Left renal cortex interstitium (tissue), 4 donors: ENCODE results near the gene RAB11A. TPM values are rescaled to one million over a fixed set of nuclear protein-coding genes. Genes with fewer than 3 reads are reported as not detected.
A peak's percentile ranks its signal among the peaks of the same experiment; 100 is the strongest.

Experiments
- DNase-seq, 4 donors: peaks; one replicate each; pipeline ENCODE4 v3.0.0-alpha.2; 2013; ENCODE audit warnings: low read depth in 4 of 4, low spot score in 2 of 4, missing footprints in 1 of 4
- polyA plus RNA-seq, 4 donors: library from polyadenylated mRNA; unstranded; fragments of 120-200 nt; gene quantifications; one replicate each; pipeline ENCODE4 v1.2.1, GENCODE V29; 2013; ENCODE audit not compliant: insufficient read length in 4 of 4

Gene RAB11A
- polyA plus RNA-seq, 4 donors, result 229 to 315 (median 257) TPM

DNA sequence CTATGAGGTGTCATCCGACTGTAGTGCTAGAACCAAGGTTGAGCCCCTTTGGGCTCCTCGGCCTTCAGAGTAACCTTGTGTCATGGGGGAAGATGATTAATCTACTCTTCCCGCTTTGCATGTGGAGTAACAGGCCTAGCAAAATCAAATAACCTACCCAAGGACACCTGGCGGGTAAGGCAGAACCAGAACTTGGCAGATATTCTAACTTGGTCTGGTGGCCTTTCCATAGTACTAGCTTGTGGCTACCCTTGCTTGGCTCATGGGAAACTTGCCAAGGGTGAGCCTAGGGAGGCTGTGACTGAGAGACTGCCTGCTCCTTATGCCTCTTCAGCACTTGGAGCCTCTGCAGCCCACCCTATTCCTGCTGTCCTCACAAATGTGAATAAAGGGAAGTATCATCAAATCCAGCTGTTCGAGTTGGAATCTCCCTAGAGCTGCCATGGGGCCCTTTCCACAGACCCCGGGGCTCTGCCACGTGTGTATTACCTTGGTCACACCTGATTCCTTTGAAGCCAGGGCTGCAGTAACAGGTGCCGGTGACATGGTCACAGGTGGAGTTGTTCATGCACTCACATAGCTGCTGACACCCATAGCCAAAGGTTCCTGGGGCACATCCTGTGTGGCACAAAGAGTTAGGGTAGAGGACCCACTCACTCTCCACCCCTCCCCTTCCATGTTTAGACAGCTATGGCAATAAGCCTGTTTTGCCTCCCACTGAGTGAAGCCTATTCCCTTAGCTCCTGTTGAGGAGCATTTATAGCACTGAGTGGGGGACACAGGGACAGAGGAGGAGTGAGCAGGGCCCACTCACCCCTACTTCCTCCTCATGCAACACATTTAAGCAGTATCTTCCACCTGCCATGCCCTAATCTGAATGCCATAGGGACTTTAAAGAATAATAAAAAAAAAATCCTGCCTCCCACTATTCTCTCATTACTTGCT is 46.0 kb downstream of the RAB11A start:
- no peak for DNase-seq

DNA sequence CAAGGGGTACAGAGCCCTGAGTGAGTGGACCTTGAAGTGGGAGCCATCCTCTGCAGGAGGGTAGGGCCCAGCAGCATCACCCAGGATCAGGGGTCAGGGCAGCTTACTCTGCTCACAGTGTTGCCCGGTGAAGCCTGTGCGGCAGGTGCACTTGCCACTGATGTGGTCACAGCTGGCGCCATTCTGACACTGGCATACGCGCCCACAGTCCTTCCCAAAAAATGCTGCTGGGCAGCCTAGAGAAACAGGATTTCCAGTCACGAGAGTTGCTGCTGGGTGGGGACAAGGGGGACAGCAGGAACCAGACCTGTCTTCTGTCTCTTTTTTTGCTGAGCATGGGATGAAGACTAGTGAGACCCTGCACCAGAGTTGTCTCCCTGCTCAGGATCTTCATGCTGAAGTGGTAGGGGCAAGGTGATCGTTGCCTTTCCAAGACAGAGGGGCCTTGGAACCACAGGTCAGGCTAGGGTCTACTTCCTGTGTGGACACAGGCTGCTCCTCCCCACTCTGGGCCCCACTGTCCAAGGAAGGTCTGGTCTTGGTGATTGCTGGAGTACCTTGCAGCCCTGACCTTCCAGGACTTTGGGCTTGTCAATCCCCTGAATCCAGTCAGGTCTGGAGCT is 46.9 kb downstream of the RAB11A start:
- DNase-seq, result no peak

DNA sequence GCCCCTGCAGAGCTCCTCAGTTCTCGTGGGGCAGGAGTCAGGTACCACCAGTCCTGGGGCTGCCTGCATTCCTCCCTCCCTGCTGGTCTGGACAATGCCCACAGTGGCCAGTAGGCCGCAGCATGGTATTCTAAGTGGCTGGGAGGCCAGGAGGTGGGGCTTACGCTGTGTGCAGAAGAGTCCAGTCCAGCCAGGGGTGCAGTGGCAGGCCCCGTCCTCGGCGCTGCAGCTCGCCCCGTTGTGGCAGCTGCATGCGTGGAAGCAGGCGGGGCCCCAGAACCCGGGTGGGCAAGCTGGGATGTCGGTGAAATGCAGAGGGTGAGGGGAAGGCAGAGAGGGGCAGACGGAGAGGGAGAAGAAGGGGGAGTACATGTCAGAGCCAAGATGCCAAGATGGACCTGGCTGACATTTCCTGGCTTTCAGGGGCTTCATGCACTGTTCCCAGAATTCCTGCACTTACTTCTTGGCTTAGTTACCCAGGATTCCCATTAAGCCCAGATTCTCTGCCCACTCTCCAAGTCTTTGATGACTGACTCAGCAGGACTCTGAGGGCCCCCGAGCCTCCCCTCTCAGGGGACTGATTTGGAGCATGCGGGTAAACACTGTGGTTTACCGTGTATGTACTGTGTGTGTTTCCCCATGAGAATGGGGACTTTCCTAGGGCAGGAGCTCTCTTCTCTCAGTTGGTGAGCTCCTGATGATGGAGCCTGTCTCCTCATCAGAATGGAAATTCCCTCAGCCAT is 47.5 kb downstream of the RAB11A start:
- DNase-seq, result peak; percentile 15 to 49 (median 34)

DNA sequence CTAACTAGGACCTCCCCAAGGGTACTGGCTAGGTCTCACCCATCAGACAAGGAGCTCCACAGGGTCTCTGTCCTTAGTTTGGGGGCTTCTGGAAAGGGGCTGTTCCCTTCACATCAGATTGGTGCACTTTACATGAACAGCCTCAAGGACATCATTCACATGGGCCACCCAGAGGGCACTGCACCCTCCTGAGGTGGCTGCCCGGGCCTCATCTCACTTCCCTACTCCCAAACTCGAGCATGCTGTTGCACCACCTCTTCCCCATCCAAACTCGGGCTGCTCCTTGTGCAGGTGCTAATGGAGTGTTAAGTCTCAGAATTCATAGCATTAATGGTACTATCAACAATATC is 48.1 kb downstream of the RAB11A start:
- no peak for DNase-seq

DNA sequence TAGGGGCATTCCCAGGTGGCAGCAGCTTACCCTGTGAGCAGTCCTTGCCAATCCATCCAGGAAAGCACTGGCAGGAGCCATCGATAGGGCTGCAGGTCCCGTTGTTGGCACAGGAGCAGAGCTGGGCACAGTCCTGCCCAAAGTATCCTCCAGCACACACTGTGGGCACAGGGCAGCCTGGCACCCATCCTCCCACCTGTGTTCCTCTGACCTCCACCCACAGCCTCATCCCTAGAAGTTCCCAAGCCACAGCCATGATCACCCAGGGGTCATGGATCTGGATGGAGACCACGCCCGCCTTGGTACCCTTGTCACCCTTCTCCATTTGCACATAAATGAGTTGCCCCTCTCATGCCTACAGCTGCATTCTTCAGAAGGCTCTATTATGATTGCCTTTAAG is 48.6 kb downstream of the RAB11A start:
- no peak for DNase-seq

DNA sequence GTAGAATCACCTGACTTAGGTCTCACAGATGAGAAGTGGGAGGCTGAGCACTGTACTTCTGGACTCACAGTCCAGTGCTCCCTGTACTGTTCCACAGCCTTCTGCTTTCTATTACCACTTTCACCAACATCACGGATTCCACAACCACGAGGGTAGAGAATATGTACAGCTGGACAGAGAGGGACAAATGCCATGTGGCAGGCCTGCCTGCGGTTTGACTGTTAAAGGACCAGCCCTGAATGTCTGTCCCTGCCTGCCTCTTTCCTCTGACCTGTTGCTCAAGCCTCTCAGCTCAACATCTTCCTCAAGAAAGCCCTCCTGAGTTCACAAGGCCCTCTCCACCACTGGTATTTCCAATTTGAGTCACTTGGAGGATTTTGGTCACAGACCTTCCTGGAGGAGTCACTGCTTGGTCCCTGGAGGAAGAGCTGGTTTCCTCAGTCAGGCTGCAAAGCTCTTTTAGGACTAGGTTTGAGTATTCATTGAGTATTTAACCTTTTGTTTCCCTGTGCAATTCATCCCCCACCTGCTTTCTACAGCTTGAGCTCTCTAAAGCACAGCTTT is 49.1 kb downstream of the RAB11A start:
- no peak for DNase-seq

DNA sequence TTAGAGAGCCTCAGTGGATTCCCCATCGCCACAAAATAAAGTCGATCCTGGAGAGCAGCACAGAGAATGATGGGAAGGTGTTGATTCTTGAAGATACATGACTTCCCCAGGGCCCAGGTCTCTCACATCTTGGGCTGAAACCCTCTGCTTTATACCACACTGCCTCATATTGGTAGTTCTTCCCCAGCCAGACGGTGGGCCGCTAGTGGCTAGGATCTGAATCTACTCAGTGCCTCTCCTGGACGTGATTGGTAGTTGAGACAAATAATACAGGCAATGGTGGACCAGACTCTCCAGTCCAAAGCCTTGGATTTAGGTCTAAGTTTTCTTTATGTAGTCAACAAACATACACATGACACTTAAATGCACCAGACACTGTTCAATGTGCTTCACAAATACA is 49.7 kb downstream of the RAB11A start:
- no peak for DNase-seq

DNA sequence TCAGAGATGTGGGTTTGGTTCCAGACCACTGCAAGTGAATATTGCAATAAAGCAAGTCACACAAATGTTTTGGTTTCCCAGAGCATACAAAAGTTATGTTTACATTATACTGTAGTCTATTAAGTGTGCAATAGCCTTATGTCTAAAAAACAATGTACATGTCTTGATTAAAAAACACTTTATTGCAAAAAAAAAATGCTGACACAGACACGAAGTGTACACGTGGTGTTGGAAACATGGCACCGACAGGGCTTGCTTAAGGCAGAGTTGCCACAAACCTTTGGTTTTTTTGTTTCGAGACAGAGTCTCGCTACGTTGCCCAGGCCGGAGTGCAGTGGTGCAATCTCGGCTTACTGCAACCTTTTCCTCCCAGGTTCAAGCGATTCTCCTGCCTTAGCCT is 50.1 kb downstream of the RAB11A start:
- DNase-seq, result no peak

DNA sequence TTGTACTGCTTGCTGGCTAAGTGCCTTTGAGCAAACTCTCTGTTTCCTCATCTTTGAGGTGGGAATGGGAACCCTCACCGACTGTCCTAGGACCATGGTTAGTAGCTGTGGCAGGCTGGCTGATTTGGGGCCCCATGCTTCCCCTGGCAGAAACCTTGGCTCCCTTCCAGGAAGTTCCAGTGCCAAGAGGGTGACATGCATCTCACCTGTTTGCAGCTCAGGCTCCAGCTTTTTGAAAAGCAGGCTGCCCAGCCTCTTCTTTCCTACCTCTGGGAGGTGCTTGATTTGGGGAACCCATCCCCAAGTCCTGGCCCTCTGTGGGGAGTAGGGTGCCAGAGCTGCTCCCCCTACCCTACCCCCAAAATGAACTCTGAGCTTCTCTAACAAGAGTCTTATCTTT is 50.8 kb downstream of the RAB11A start:
- no peak for DNase-seq

DNA sequence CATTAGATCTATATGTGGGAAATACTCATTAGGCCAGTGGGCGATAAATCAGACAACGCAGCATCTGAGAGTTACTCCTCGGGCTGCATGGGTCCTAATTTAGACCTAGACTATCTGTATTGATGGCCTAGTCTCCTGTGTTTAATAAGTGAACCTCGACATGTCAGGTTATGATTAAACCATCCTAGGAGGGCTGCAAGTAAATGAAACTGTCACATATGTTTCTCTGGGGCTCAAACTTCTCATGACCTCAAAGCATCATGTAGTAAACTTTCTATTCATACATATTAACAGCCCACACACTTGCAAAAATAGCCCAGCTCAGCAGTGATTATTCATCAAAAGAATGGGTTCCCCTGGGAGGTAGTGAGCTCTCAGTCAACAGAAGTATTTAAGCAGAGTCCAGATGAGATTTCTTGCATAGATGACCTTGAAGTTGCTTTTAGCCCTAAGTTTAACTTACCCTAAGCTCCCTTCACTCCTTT is 51.6 kb downstream of the RAB11A start:
- DNase-seq, result no peak

DNA sequence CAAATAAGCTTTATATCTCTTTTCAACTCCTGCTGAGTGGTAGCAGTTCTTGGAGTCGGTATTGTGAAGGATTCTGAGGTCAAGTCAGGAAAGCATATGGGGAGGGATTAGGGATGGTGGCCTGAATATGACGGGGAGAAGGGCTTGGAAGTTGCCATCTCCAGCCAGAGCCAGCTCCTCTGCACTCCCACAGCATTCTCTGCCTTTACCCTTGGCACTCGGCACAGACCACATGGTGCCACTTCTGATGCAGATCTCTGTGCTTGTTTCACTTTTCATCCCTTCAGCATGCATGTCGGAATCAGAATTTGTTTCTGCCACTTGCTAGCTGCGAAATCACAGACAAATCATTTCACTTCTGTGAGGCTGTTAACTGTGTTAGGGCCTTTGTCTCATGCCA is 52.5 kb downstream of the RAB11A start:
- DNase-seq, result no peak

DNA sequence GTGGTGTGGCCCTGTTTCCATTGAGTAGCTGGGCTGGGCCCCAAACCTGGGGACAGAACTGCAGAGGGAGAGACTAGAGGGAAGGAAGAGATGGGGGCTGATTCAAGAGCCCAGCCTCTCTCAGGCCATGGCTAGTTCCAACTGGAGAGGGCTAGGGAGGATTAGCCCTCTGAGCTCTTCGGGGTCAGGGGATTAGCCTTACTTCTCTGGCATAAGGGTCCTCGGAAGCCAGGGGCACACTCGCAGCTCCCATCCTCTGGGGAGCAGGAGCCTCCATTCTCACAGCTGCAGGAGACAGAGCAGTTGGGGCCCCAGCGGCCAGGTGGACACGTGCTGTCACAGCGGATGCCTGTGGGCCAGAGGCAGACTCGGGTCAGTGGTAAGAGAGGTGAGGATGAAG is 53.3 kb downstream of the RAB11A start:
- DNase-seq, result no peak

DNA sequence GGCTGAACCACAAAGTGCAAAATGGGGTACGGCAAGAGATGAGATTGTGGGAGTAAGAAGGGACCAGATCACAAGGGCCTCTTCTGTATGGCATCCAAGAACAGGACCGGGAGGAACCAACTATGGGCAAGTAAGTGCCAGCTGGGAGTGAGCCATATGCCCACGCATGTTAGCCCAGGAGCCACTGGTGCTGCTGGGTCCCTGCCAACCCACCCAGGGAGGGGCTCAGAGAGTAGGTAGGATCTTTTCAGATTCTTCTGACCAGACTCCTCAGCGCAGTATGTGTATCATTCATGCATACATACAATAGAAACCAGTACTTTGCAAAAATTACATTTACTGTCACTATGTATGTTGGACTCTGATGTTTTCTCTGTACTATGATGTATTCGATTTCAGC is 54.0 kb downstream of the RAB11A start:
- no peak for DNase-seq

DNA sequence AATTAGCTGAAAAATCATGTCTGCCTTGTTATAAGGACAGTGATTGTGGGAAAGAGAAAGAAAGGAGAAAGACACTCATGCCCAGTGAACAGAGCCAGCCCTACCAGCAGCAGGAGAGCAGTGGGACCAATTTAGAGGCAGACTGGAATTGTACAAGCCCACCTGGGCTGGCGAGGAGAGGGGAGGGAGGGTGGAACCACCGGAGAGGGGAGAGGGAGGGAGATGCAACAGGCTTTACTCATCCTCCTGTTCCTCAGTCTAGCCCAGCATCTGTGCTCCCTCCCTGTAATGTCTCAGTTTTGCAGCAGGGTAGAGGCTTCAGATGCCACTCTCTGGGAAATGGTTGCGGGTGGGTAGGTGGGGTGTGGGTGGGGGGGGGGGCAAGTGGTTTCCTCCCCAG is 54.7 kb downstream of the RAB11A start:
- no peak for DNase-seq

DNA sequence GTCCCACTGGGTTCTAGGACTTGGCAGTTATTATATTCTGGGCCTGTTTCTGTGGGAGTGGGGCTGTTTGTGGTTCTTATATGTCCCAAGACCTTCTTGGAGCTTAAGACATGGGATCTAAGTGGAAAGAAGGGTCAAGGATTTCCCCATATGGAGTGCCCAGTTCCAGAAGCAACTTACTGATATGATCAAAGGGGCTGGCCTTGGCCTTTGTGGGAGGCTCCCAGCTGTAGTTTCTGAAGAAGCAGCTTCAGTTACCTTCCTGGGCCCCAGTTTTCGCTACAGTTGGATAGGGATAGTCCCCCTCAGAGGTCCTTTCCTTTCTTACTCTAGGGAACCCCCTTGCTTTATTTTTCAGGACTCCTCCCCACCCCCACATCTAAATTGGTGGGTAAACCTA is 56.0 kb downstream of the RAB11A start:
- DNase-seq, result no peak

DNA sequence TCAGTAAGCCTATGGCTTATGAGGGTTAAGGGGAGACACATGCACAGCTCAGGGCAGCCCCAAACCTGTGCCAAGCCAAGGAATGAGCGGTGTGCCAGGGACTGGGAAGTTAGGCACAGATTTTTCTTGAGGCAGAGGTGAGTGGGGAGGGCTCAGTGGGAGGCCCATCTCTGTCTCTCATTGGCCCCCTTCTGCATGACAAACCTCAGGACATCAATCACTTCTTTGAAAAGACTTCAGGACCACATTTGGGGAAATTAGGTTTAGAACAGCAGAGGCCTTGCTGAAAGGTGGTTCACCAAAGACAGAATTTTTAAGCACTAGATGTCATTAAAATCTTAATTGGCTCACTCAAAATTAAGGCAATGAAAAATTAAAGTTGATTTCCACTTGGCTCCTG is 57.2 kb downstream of the RAB11A start:
- DNase-seq, result no peak

DNA sequence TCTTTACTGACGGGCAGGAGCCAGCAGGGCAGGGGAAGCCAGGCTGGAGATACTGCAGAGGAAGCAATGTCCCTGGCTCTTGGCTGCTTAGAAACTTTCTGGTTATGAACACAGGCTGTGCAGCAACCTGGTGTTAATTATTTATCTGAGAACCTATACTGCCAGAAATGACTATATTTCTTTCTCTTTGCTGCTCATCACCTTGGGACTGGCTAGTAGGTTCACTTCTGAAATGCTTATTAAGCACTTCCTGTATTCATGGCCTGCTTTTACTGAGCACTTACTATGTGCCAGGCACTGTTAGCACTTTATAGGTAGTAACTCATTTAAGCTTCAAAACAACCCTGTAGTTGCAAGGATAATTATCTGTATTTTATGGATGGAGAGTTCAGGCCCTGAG is 57.6 kb downstream of the RAB11A start:
- DNase-seq, result no peak

DNA sequence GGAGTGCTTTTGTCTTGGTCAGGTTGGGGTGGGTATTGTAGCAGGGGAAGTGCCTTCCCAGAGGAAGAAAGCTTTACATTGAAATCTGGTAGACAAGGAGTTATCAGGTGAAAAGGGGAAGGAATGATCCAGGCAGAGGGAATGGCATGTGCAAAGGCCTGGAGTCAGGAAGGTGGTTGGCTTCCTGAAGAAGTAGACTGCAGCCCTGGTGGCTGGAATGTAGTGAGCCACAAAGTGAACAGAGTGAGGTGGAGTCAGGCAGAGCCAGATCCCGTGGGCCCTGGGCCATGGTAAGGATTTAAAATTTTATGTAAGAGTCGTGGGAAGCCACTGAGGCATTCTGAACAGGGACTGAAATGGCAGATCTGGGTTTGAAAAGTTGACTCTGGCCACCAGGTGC is 58.3 kb downstream of the RAB11A start:
- no peak for DNase-seq

DNA sequence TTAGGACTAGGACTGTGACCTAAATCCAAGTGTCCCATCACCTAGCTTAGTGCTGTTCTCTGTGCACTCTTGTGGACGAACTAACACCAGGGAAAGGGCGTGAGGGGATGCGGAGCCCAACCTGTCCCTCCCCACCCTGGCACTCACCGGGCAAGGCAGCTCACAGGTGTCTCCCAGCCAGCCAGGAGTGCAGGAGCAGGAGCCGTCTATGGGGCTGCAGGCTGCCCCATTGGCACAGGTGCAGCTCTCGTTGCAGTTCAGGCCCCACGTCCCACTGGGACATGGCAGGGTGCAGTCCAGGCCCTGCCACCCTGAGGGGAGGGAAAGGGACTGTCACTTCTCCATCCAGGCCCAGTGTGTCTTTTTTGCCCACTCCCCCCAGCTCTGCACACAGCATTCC is 60.3 kb downstream of the RAB11A start:
- no peak for DNase-seq

DNA sequence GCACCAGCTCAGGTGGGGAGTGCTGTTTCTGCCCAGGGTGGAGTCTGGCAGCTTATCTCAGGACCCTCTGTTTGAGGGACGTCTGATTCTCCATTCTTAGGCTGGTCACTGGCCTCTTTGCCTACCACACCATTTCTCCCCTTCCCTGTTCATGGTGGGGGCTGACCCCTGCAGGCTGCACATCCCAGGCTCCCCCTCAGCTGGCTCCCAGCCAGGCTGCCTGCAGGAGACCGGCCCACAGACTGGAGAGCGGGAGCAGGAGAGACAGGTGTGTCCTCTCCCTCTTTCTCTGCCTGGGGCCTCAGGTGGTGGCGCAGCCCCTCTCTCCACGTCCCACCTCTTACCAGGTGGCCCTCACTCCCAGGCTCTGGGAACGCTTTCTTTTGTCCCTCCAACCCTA is 60.8 kb downstream of the RAB11A start:
- DNase-seq, result no peak

DNA sequence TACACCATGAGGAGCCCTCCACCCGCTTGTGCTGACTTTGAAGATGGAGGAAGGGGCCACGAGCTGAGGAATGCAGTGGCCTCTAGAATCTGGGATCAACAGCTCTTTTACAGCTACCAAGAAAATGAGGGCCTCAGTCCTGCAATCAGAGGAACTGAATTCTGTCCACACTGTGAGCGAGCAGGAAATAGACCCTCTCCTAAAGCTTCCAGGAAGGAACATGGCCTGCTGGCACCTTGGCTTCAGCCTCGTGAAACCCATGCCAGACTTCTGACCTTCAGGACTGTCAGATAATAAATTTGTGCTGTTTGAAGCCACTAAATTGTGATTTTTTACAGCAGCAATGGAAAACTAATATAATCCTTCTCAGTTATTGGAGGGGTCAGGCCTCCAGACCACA is 61.9 kb downstream of the RAB11A start:
- DNase-seq, result no peak
